Panc1 (cell line): ENCODE data around the gene TBCB. TPM values are rescaled to one million over a fixed set of nuclear protein-coding genes. Genes with fewer than 3 reads are reported as not detected.

ENCODE experiments used
- ATAC-seq: fragments of 200-7000 bp; cut with Tn5 transposase; 2 replicates; pipeline ENCODE4 v1.9.1; 2020; ENCODE audit warnings: mild to moderate bottlenecking, moderate library complexity
- BruUV-seq: library from RNA; stranded (reverse); fragments of 400-500 nt; replicated peaks from 2 replicates; lab custom pipeline; 2021; lab: Mats Ljungman, UMichigan
- CTCF ChIA-PET: fragments of 300-600 bp; sonication (Branson Sonifier 250); formaldehyde crosslinking; loops from one replicate; lab custom pipeline; 2022; ENCODE audit warnings: antibody characterized with exemption; lab: Charles Lee
- POLR2A ChIA-PET: fragments of 300-600 bp; sonication (Branson Sonifier 250); formaldehyde crosslinking; loops from one replicate; lab custom pipeline; 2022; ENCODE audit warnings: antibody characterized with exemption; lab: Charles Lee
- DNase-seq: peaks from one replicate; pipeline ENCODE4 v3.0.0-alpha.2; 2010; ENCODE audit warnings: low read depth, low spot score
- H3K27ac ChIP-seq: 2 replicates; pipeline ENCODE4 v1.5.1; 2011; ENCODE audit warnings: mild to moderate bottlenecking, low read length, inconsistent platforms
- H3K27me3 ChIP-seq: fragments of 200-500 bp; sonication (Bioruptor generic); 2 replicates; pipeline ENCODE4 v1.6.0; 2014; ENCODE audit warnings: low read length, inconsistent platforms; ENCODE audit not compliant: control insufficient read depth, insufficient read depth
- H3K36me3 ChIP-seq: fragments of 200-500 bp; sonication (Bioruptor generic); 2 replicates; pipeline ENCODE4 v1.5.1; 2014; ENCODE audit warnings: inconsistent platforms, mild to moderate bottlenecking, low read length, moderate library complexity; ENCODE audit not compliant: control insufficient read depth, insufficient read depth
- H3K4me1 ChIP-seq: 2 replicates; pipeline ENCODE4 v1.5.1; 2011; ENCODE audit warnings: inconsistent platforms, mild to moderate bottlenecking, low read length, moderate library complexity; ENCODE audit not compliant: control insufficient read depth, insufficient read depth
- H3K4me3 ChIP-seq, 2 experiments: 2 replicates each; pipeline ENCODE4 v1.5.1; 2011 to 2012; ENCODE audit warnings: low read depth in 2 of 2, low read length in 2 of 2, mild to moderate bottlenecking in 2 of 2, inconsistent platforms in 1 of 2, moderate library complexity in 1 of 2
- H3K9me3 ChIP-seq: fragments of 200-500 bp; sonication (Bioruptor generic); 2 replicates; pipeline ENCODE4 v1.5.1; 2014; ENCODE audit warnings: low read depth, mild to moderate bottlenecking, inconsistent platforms, low read length, moderate library complexity; ENCODE audit not compliant: control insufficient read depth, insufficient read depth
- CTCF ChIP-seq: fragments of 450-650 bp; IDR thresholded peaks from 2 replicates; pipeline ENCODE4 v1.5.1; 2017; ENCODE audit warnings: mild to moderate bottlenecking
- POLR2AphosphoS5 ChIP-seq: IDR thresholded peaks from 2 replicates; pipeline ENCODE4 v1.6.1; 2012; ENCODE audit warnings: mild to moderate bottlenecking, low read depth, low read length, moderate library complexity
- REST ChIP-seq, 2 experiments: IDR thresholded peaks; 2 replicates each; pipeline ENCODE4 v1.6.1; 2011 to 2012; ENCODE audit warnings: low read depth in 2 of 2, control low read depth in 1 of 2, low read length in 1 of 2, mild to moderate bottlenecking in 1 of 2, moderate library complexity in 1 of 2; ENCODE audit not compliant: insufficient read depth in 1 of 2
- SIN3A ChIP-seq: IDR thresholded peaks from 2 replicates; pipeline ENCODE4 v1.6.1; 2012; ENCODE audit warnings: low read depth, mild to moderate bottlenecking, low read length, moderate library complexity, borderline replicate concordance; ENCODE audit not compliant: insufficient read depth
- TCF7L2 ChIP-seq: IDR thresholded peaks from 2 replicates; pipeline ENCODE4 v1.6.1; 2011; ENCODE audit warnings: mild to moderate bottlenecking, low read depth, low read length, inconsistent platforms
- in situ Hi-C: cut with HindIII; loops from 2 replicates; pipeline ENCODE4 v1.10.0; 2016; ENCODE audit warnings: low sequenced_read_pairs, low pct_unique_long_range_greater_than_20kb
- intact Hi-C: fragments of 100-400 bp; cut with micrococcal nuclease; formaldehyde crosslinking; loops from one replicate; pipeline ENCODE4 v1.10.0; 2022; ENCODE audit not compliant: unreplicated experiment
- total RNA-seq: library from RNA; stranded (reverse); gene quantifications from one replicate; pipeline ENCODE4 v1.2.1, GENCODE V29; 2021; ENCODE audit not compliant: unreplicated experiment

Gene TBCB
- total RNA-seq, 1 experiment from 2014 or later: 496 TPM

DNA sequence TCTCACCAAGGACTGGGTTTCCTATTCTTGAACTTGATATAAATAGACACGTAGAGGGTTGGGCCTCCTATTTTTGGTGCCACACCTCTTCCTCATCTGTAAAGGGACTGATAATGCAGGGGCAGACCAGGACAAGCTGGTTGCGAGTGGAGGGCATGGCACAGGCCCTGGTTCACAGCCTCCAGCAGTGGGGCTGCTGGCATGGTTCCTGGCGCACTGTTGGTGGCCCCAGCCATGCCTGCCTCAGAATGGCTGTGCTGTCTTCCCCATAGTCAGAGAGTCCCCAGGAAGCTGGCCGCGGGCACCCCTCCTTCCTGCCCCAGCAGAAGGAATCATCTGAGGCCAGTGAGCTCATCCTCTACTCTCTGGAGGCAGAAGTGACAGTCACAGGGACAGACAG is 14.8 kb upstream of the TBCB start:
- in situ Hi-C loops: no loop called here
- ATAC-seq (no peak), DNase-seq (no peak)
- Histone ChIP-seq H3K36me3 (peaks cover 14% of the 10 kb centered on the region), H3K9me3 (no peaks in the 10 kb centered on the region), H3K27ac (no peak overlapping the region), H3K4me1 (no peaks in the 10 kb centered on the region), H3K27me3 (no peaks in the 10 kb centered on the region), H3K4me3 (no peak overlapping the region)
- intact Hi-C loops: no loop called here
- ChIA-PET CTCF (interaction anchor here (1.2 kb wide), 1 partner anchor 69 kb away, joined by 5 read pairs; no protein-coding TSS in a partner anchor), POLR2A (no interaction called here)
- no TSS peak for BruUV-seq
- TF ChIP-seq SIN3A (no peak), POLR2AphosphoS5 (no peak), TCF7L2 (no peak), REST (IDR thresholded peaks at IDR 0.05; ENCODE audit: insufficient read depth in 1 of 2, low read depth in 2 of 2, low read length in 1 of 2) (no peak), CTCF (no peak)

GRCh38 chr19:36101550-36102327 is 13.5 kb upstream of the TBCB start:
- Histone ChIP-seq H3K27ac (no peak overlapping the region), H3K4me1 (no peaks in the 10 kb centered on the region), H3K4me3 (no peak overlapping the region), H3K27me3 (no peaks in the 10 kb centered on the region), H3K36me3 (peaks cover 8% of the 10 kb centered on the region), H3K9me3 (no peaks in the 10 kb centered on the region)
- DNase-seq: no peak
- in situ Hi-C loops (no loop called here), intact Hi-C loops (no loop called here)
- BruUV-seq: no TSS peak
- POLR2A ChIA-PET: interaction anchor here (0.6 kb wide), 1 partner anchor 40 kb away, joined by 3 read pairs; no protein-coding TSS in a partner anchor
- no peak for ATAC-seq
- TF ChIP-seq POLR2AphosphoS5 (no peak), REST (IDR thresholded peaks at IDR 0.05; ENCODE audit: insufficient read depth in 1 of 2, low read depth in 2 of 2, low read length in 1 of 2) (no peak), SIN3A (no peak), CTCF (no peak)
- CTCF ChIA-PET: no interaction called here
